Measurements from ENCODE around the gene ELP1. TPM values are rescaled to one million over a fixed set of nuclear protein-coding genes. Genes with fewer than 3 reads are reported as not detected.

The ELP1 gene
- total and polyA plus RNA-seq, 4 donors, result 9.3 to 27.7 (median 16.4) TPM

- Histone ChIP-seq H3K4me3 (ENCODE audit: low read depth in 1 of 3, low read length in 3 of 3) (no peak overlapping the region), H3K27me3 (ENCODE audit: control insufficient read depth in 4 of 4, insufficient read depth in 4 of 4, low read length in 3 of 4) (no peaks in the 10 kb centered on the region), H3K27ac (ENCODE audit: low read depth in 1 of 2, low read length in 2 of 2) (no peak overlapping the region), H3K9me3 (ENCODE audit: control insufficient read depth in 4 of 4, low read length in 3 of 4) (no peaks in the 10 kb centered on the region), H3K9ac (ENCODE audit: low read depth in 1 of 2, low read length in 2 of 2) (no peak overlapping the region), H3K4me1 (ENCODE audit: control insufficient read depth in 4 of 4, insufficient read depth in 4 of 4, low read length in 3 of 4) (no peaks in the 10 kb centered on the region), H3K36me3 (ENCODE audit: control insufficient read depth in 4 of 4, insufficient read depth in 3 of 4, low read depth in 1 of 4, low read length in 3 of 4) (peaks cover 13 to 60% (median 54%) of the 10 kb centered on the region in 4 donors)
- no peak for DNase-seq (ENCODE audit: low spot score)
- TF ChIP-seq TAF1 (conservative IDR thresholded peaks at IDR 0.05) (no peak), RXRA (IDR thresholded peaks at IDR 0.05) (no peak), HNF4A (conservative IDR thresholded peaks at IDR 0.05) (no peak), HNF4G (IDR thresholded peaks at IDR 0.05) (no peak), GABPA (IDR thresholded peaks at IDR 0.05 in 1 of 2, conservative IDR thresholded peaks at IDR 0.05 in 1 of 2) (no peak), FOXA1 (IDR thresholded peaks at IDR 0.05) (no peak)
- TF ChIP-seq, protein P1, sequence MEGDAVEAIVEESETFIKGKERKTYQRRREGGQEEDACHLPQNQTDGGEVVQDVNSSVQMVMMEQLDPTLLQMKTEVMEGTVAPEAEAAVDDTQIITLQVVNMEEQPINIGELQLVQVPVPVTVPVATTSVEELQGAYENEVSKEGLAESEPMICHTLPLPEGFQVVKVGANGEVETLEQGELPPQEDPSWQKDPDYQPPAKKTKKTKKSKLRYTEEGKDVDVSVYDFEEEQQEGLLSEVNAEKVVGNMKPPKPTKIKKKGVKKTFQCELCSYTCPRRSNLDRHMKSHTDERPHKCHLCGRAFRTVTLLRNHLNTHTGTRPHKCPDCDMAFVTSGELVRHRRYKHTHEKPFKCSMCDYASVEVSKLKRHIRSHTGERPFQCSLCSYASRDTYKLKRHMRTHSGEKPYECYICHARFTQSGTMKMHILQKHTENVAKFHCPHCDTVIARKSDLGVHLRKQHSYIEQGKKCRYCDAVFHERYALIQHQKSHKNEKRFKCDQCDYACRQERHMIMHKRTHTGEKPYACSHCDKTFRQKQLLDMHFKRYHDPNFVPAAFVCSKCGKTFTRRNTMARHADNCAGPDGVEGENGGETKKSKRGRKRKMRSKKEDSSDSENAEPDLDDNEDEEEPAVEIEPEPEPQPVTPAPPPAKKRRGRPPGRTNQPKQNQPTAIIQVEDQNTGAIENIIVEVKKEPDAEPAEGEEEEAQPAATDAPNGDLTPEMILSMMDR (IDR thresholded peaks at IDR 0.05; ENCODE audit: low read depth, low read length, missing input control), result no peak
- TF ChIP-seq, protein P2, sequence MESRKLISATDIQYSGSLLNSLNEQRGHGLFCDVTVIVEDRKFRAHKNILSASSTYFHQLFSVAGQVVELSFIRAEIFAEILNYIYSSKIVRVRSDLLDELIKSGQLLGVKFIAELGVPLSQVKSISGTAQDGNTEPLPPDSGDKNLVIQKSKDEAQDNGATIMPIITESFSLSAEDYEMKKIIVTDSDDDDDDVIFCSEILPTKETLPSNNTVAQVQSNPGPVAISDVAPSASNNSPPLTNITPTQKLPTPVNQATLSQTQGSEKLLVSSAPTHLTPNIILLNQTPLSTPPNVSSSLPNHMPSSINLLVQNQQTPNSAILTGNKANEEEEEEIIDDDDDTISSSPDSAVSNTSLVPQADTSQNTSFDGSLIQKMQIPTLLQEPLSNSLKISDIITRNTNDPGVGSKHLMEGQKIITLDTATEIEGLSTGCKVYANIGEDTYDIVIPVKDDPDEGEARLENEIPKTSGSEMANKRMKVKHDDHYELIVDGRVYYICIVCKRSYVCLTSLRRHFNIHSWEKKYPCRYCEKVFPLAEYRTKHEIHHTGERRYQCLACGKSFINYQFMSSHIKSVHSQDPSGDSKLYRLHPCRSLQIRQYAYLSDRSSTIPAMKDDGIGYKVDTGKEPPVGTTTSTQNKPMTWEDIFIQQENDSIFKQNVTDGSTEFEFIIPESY (IDR thresholded peaks at IDR 0.05), result no peak
- over 99% methylated on average over 2 of the region's 2 CpGs for whole genome bisulfite sequencing
These were observed 56.4 kb downstream of the ELP1 start for GRCh38 chr9:108877524-108877923.

DNA sequence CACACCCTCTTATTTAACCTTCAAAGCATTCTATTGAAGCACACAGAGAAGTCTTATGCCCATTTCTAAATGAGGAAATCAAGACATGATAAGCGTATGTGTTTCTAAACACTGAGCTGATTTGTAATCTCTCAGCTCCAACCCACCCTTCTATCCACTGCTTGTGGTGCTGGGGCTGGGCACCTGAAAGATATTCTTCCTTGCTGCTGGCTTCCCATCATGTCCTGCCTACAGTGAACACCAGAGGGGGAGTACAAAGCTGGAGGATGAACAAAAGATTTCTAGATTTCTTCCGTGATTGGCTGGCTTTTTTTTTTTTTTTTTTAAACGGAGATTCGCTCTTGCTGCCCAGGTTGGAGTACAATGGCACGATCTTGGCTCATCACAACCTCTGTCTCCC, 57.5 kb downstream of the ELP1 start:
- no peaks in the 10 kb centered on the region for H3K4me1 ChIP-seq (ENCODE audit: control insufficient read depth in 4 of 4, insufficient read depth in 4 of 4, low read length in 3 of 4)
- WGBS, result 96% methylated on average over 5 of the region's 5 CpGs
- no peak overlapping the region for H3K4me3 ChIP-seq (ENCODE audit: low read depth in 1 of 3, low read length in 3 of 3)

More for the DNA sequence above, 57.5 kb downstream of the ELP1 start:
- Histone ChIP-seq H3K9ac (ENCODE audit: low read depth in 1 of 2, low read length in 2 of 2) (no peak overlapping the region), H3K9me3 (ENCODE audit: control insufficient read depth in 4 of 4, low read length in 3 of 4) (peaks cover 0 to 3% (median 0%) of the 10 kb centered on the region in 4 donors), H3K27ac (ENCODE audit: low read depth in 1 of 2, low read length in 2 of 2) (no peak overlapping the region), H3K36me3 (ENCODE audit: control insufficient read depth in 4 of 4, insufficient read depth in 3 of 4, low read depth in 1 of 4, low read length in 3 of 4) (peaks cover 11 to 65% (median 58%) of the 10 kb centered on the region in 4 donors), H3K27me3 (ENCODE audit: control insufficient read depth in 4 of 4, insufficient read depth in 4 of 4, low read length in 3 of 4) (no peaks in the 10 kb centered on the region)
- TF ChIP-seq RXRA (IDR thresholded peaks at IDR 0.05), result no peak
- TF ChIP-seq, protein P3, sequence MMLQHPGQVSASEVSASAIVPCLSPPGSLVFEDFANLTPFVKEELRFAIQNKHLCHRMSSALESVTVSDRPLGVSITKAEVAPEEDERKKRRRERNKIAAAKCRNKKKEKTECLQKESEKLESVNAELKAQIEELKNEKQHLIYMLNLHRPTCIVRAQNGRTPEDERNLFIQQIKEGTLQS (IDR thresholded peaks at IDR 0.05), result no peak
- no peak for TF ChIP-seq GABPA (IDR thresholded peaks at IDR 0.05 in 1 of 2, conservative IDR thresholded peaks at IDR 0.05 in 1 of 2)
- TF ChIP-seq, protein P2 (IDR thresholded peaks at IDR 0.05), result no peak
- no peak for TF ChIP-seq HNF4G (IDR thresholded peaks at IDR 0.05)
- TF ChIP-seq RAD21 (IDR thresholded peaks at IDR 0.05), result no peak
- TF ChIP-seq JUND (IDR thresholded peaks at IDR 0.05), result no peak
- TF ChIP-seq HNF4A (conservative IDR thresholded peaks at IDR 0.05), result no peak
- TF ChIP-seq EGR1 (IDR thresholded peaks at IDR 0.05; ENCODE audit: low read depth in 2 of 2), result no peak
- no peak for TF ChIP-seq TAF1 (conservative IDR thresholded peaks at IDR 0.05)
- no peak for TF ChIP-seq SP1 (IDR thresholded peaks at IDR 0.05)
- TF ChIP-seq NR2F2 (IDR thresholded peaks at IDR 0.05), result no peak
- TF ChIP-seq, protein P1 (IDR thresholded peaks at IDR 0.05; ENCODE audit: low read depth, low read length, missing input control), result no peak
- TF ChIP-seq YY1 (IDR thresholded peaks at IDR 0.05), result no peak
- TF ChIP-seq REST (IDR thresholded peaks at IDR 0.05), result no peak
- no peak for TF ChIP-seq FOXA2 (IDR thresholded peaks at IDR 0.05)
- no peak for TF ChIP-seq MAX (IDR thresholded peaks at IDR 0.05)
- TF ChIP-seq FOXA1 (IDR thresholded peaks at IDR 0.05), result no peak
- DNase-seq (ENCODE audit: low spot score), result no peak
